ENCODE data around the gene PISD.

The PISD gene

GRCh38 chr22:31651664-31652063, 10.4 kb downstream of the PISD start:
- no peak for TF ChIP-seq CTCF (IDR thresholded peaks at IDR 0.05; ENCODE audit: low read length, missing control alignments)
- H3K4me3 ChIP-seq (replicated peaks; ENCODE audit: low read depth, low read length), result no peak overlapping the region
- DNase-seq (ENCODE audit: low read depth), result no peak

GRCh38 chr22:31650391-31650790, 11.6 kb downstream of the PISD start:
- TF ChIP-seq CTCF (IDR thresholded peaks at IDR 0.05; ENCODE audit: low read length, missing control alignments), result no peak
- DNase-seq (ENCODE audit: low read depth), result peak; percentile 92
- H3K4me3 ChIP-seq (replicated peaks; ENCODE audit: low read depth, low read length), result no peak overlapping the region

- no peak for TF ChIP-seq CTCF (IDR thresholded peaks at IDR 0.05; ENCODE audit: low read length, missing control alignments)
- H3K4me3 ChIP-seq (replicated peaks; ENCODE audit: low read depth, low read length), result no peak overlapping the region
- peak; percentile 90 for DNase-seq (ENCODE audit: low read depth)
Observed at GRCh38 chr22:31647523-31648320, 14.3 kb downstream of the PISD start.

DNA sequence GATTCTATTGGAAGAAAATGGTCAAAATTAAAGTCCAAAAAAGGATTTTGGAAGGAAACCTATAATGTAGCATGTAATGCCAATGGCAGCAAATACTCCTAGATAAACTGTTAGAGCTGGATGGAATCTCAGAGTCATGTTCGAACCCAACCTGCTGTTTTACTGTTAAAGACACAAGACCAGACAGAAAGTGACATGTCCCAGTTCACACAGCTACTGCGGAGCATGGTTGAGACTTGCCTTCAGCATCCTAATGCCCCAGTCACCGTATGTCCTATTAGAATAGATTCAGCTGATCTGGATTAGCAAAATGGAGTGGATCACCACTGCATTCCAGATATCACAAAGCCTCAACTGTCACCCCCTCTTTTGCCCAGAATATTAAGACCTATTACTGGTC, 14.9 kb downstream of the PISD start:
- no peak overlapping the region for H3K4me3 ChIP-seq (replicated peaks; ENCODE audit: low read depth, low read length)
- no peak for TF ChIP-seq CTCF (IDR thresholded peaks at IDR 0.05; ENCODE audit: low read length, missing control alignments)
- DNase-seq (ENCODE audit: low read depth), result no peak

- TF ChIP-seq CTCF (IDR thresholded peaks at IDR 0.05; ENCODE audit: low read length, missing control alignments), result no peak
- no peak overlapping the region for H3K4me3 ChIP-seq (replicated peaks; ENCODE audit: low read depth, low read length)
- DNase-seq (ENCODE audit: low read depth), result peak; percentile 95
Observed at GRCh38 chr22:31646186-31647019, 15.6 kb downstream of the PISD start.

- no peak for DNase-seq (ENCODE audit: low read depth)
- TF ChIP-seq CTCF (IDR thresholded peaks at IDR 0.05; ENCODE audit: low read length, missing control alignments), result no peak
- H3K4me3 ChIP-seq (replicated peaks; ENCODE audit: low read depth, low read length), result no peak overlapping the region
Observed at GRCh38 chr22:31639436-31640039, 22.5 kb downstream of the PISD start.

Data from fibroblast of pulmonary artery (primary cell).